Smooth muscle cell (in vitro differentiated cells): Measurements from ENCODE around the gene TIGD1. TPM values are rescaled to one million over a fixed set of nuclear protein-coding genes. Genes with fewer than 3 reads are reported as not detected.

Experiments used
- DNase-seq: peaks from one replicate; lab custom pipeline; 2025; ENCODE audit not compliant: unreplicated experiment; lab: John Stamatoyannopoulos, UW
- H2AFZ ChIP-seq: fragments of 200-600 bp; sonication (generic); 2 replicates; pipeline ENCODE4 v1.6.0; 2016; ENCODE audit warnings: antibody characterized with exemption, low read depth, mild to moderate bottlenecking
- H3F3A ChIP-seq: fragments of 200-600 bp; sonication (generic); 2 replicates; pipeline ENCODE4 v1.6.0; 2017; ENCODE audit warnings: antibody characterized with exemption, low read depth
- H3K27ac ChIP-seq: fragments of 200-600 bp; sonication (generic); 2 replicates; pipeline ENCODE4 v1.5.1; 2016; ENCODE audit warnings: low read depth, mild to moderate bottlenecking
- H3K27me3 ChIP-seq: fragments of 200-600 bp; sonication (generic); 2 replicates; pipeline ENCODE4 v1.6.1; 2016; ENCODE audit warnings: low read depth, mild to moderate bottlenecking
- H3K36me3 ChIP-seq: fragments of 200-600 bp; sonication (generic); 2 replicates; pipeline ENCODE4 v1.5.1; 2016; ENCODE audit warnings: low read depth
- H3K4me1 ChIP-seq: fragments of 200-600 bp; sonication (generic); 2 replicates; pipeline ENCODE4 v1.5.1; 2016; ENCODE audit warnings: low read depth
- H3K4me2 ChIP-seq: fragments of 200-600 bp; sonication (generic); 2 replicates; pipeline ENCODE4 v1.6.0; 2016; ENCODE audit warnings: mild to moderate bottlenecking
- H3K4me3 ChIP-seq: fragments of 200-600 bp; sonication (generic); 2 replicates; pipeline ENCODE4 v1.5.1; 2016; ENCODE audit warnings: mild to moderate bottlenecking
- H3K79me2 ChIP-seq: fragments of 200-600 bp; sonication (generic); 2 replicates; pipeline ENCODE4 v1.6.0; 2016; ENCODE audit warnings: low read depth, mild to moderate bottlenecking
- H3K9ac ChIP-seq: fragments of 200-600 bp; sonication (generic); 2 replicates; pipeline ENCODE4 v1.6.0; 2016; ENCODE audit warnings: low read depth
- H3K9me3 ChIP-seq: fragments of 200-600 bp; sonication (generic); replicated peaks from 2 replicates; pipeline ENCODE4 v1.5.1; 2016; ENCODE audit warnings: low read depth
- H4K20me1 ChIP-seq: fragments of 200-600 bp; sonication (generic); 2 replicates; pipeline ENCODE4 v1.6.0; 2016; ENCODE audit warnings: low read depth
- WGBS: methylation state at CpG from one replicate; pipeline ENCODE4 v1.1.7; 2016; ENCODE audit warnings: low lambda C conversion rate; 5-methylcytosine and 5-hydroxymethylcytosine counted together
- polyA plus RNA-seq: library from polyadenylated mRNA; unstranded; fragments of >200 nt; fragmentation: Nextera tagmentation; extraction: Ambion mirVana; gene quantifications from 2 replicates; pipeline ENCODE4 v1.2.1, GENCODE V29; 2016
- total RNA-seq: library from RNA; depleted of rRNA; stranded (reverse); fragments of >200 nt; gene quantifications from 2 replicates; pipeline ENCODE4 v1.2.3, GENCODE V29; 2014
- TF ChIP-seq, protein P1 (sequence below): fragments of 200-600 bp; sonication (generic); IDR thresholded peaks from 2 replicates; pipeline ENCODE4 v1.5.1; 2017; ENCODE audit warnings: borderline replicate concordance, mild to moderate bottlenecking, antibody characterized with exemption; ENCODE audit not compliant: insufficient read depth, poor library complexity, severe bottlenecking

Gene TIGD1
- total and polyA plus RNA-seq, 2 experiments from 2014 or later, result 2.9 to 8.1 TPM

DNA sequence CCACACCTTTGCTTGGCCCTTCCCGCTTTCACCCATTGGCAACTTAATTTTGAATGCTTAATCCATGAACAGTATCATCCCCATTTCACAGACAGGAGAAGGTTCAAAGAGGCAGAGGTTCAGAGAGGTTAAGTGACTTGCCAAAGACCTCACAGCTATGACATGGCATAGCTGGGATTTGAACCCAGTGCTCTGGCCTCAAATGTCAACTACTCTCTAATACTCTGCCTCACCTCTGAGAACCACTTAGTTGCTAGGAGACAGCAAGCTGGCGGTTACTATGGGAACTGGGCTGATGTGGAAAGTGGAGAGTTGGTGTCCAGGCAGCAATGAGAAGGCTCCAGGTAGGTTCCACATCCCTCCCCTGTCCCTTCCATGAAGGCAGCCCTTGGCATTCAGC lies 45.9 kb downstream of the TIGD1 start:
- H3K79me2 ChIP-seq, result no peaks in the 10 kb centered on the region
- peaks cover 56% of the 10 kb centered on the region for H3K27me3 ChIP-seq
- H3F3A ChIP-seq, result no peaks in the 10 kb centered on the region
- no peak overlapping the region for H3K27ac ChIP-seq
- H4K20me1 ChIP-seq, result no peaks in the 10 kb centered on the region
- H3K4me2 ChIP-seq, result no peak overlapping the region
- TF ChIP-seq, protein P1, sequence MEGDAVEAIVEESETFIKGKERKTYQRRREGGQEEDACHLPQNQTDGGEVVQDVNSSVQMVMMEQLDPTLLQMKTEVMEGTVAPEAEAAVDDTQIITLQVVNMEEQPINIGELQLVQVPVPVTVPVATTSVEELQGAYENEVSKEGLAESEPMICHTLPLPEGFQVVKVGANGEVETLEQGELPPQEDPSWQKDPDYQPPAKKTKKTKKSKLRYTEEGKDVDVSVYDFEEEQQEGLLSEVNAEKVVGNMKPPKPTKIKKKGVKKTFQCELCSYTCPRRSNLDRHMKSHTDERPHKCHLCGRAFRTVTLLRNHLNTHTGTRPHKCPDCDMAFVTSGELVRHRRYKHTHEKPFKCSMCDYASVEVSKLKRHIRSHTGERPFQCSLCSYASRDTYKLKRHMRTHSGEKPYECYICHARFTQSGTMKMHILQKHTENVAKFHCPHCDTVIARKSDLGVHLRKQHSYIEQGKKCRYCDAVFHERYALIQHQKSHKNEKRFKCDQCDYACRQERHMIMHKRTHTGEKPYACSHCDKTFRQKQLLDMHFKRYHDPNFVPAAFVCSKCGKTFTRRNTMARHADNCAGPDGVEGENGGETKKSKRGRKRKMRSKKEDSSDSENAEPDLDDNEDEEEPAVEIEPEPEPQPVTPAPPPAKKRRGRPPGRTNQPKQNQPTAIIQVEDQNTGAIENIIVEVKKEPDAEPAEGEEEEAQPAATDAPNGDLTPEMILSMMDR, result no peak
- no peak overlapping the region for H3K4me3 ChIP-seq
- H2AFZ ChIP-seq, result no peak overlapping the region
- H3K36me3 ChIP-seq, result no peaks in the 10 kb centered on the region
- no peak for DNase-seq
- no peak overlapping the region for H3K9ac ChIP-seq
- 67% methylated on average over 2 of the region's 2 CpGs for WGBS
- no peaks in the 10 kb centered on the region for H3K9me3 ChIP-seq
- H3K4me1 ChIP-seq, result peaks cover 17% of the 10 kb centered on the region

DNA sequence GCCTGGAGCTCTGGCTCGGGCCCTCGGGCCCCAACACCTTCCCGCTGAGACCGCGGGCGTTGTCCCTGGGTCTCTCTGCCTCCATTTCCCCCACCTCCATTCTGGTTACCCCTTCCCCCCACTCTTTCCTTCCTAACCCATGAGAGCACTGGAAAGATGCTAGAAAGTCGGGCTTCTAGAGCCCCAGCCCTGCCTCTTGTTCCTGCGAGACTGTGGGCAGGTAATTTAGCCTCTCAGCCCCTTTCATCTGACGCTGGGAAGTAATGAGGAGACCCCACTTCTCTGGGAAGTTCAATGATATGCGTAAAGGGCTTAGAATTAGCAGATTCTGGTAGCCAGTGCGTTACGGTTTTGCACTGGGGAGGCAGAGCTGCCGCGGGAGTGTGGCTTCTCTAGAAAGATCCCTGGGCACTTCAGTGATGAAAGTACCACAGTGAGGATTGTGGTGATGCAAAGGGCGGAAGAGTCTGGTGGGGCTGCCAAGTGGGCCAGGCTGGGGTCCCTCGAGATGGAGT lies 46.5 kb downstream of the TIGD1 start:
- Histone ChIP-seq H4K20me1 (no peaks in the 10 kb centered on the region), H3K27ac (no peak overlapping the region), H3K27me3 (peaks cover 56% of the 10 kb centered on the region), H3F3A (no peaks in the 10 kb centered on the region), H3K4me1 (peaks cover 17% of the 10 kb centered on the region), H3K36me3 (no peaks in the 10 kb centered on the region), H3K4me3 (peak overlapping the region; percentile 43), H3K9me3 (no peaks in the 10 kb centered on the region), H3K9ac (no peak overlapping the region), H3K4me2 (peak overlapping the region; percentile 81), H3K79me2 (no peaks in the 10 kb centered on the region), H2AFZ (peak overlapping the region; percentile 60)
- WGBS, result 34% methylated on average over 16 of the region's 16 CpGs
- DNase-seq, result no peak
- TF ChIP-seq, protein P1, result no peak

DNA sequence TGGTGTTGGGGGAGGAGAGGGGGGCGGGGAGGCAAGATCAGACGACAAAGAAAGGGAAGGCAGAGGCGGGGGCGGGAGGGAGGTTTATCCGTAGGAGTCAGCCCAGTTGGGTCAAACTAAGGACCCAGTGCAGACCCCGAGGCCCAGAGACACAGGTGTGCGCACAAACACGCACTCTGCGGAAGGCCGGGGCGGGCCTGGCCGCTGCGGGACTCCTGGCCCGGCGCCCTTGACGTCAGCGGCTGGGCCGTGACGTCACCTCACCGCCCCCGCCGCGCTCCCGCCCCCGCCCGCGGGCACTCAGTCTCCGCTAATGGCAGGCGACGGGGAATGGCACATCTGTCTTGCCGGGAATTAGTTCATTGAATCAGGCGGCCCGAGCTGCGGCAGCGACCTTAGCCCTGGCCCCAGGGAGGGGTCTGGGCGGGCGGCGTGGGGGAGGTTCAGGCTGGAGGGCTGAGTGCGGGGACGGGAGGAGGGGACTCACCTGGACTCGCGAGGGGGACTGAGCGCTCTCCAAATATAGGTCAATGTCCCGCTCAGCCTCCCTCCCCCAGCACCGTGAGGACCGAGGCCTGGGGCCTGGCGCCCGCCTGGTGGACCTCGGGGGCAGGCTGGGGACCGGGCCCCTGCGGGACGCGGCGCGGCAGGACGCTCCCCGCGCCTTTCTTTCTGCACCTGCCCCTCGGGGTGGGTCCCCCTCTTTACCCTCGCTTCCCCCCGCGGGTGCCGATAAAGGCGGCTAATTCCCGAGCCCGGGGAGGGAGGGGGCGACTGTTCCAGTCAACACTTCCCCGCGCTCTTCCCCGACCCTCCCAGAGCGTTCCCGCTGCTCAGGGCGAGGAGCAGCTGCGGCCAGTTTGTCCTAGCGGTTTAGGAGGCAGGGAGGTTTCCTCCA lies 47.2 kb downstream of the TIGD1 start:
- Histone ChIP-seq H3K4me2 (peak overlapping the region; percentile 81), H3K27me3 (peaks cover 59% of the 10 kb centered on the region), H3K27ac (no peak overlapping the region), H3K4me1 (peaks cover 17% of the 10 kb centered on the region), H3K9ac (no peak overlapping the region), H3K9me3 (no peaks in the 10 kb centered on the region), H2AFZ (peak overlapping the region; percentile 60), H3K79me2 (no peaks in the 10 kb centered on the region), H3K36me3 (no peaks in the 10 kb centered on the region), H4K20me1 (no peaks in the 10 kb centered on the region), H3K4me3 (peak overlapping the region; percentile 43), H3F3A (no peaks in the 10 kb centered on the region)
- WGBS, result 1% methylated on average over 32 of the region's 75 CpGs
- TF ChIP-seq, protein P1, result no peak
- DNase-seq, result peak; percentile 10
